Fibroblast of upper back skin (primary cell): ENCODE results near the gene ANP32B.
A peak's percentile ranks its signal among the peaks of the same experiment; 100 is the strongest.

Experiments
- DNase-seq: peaks from one replicate; pipeline ENCODE4 v3.0.0-alpha.2; 2013

Gene ANP32B

DNA sequence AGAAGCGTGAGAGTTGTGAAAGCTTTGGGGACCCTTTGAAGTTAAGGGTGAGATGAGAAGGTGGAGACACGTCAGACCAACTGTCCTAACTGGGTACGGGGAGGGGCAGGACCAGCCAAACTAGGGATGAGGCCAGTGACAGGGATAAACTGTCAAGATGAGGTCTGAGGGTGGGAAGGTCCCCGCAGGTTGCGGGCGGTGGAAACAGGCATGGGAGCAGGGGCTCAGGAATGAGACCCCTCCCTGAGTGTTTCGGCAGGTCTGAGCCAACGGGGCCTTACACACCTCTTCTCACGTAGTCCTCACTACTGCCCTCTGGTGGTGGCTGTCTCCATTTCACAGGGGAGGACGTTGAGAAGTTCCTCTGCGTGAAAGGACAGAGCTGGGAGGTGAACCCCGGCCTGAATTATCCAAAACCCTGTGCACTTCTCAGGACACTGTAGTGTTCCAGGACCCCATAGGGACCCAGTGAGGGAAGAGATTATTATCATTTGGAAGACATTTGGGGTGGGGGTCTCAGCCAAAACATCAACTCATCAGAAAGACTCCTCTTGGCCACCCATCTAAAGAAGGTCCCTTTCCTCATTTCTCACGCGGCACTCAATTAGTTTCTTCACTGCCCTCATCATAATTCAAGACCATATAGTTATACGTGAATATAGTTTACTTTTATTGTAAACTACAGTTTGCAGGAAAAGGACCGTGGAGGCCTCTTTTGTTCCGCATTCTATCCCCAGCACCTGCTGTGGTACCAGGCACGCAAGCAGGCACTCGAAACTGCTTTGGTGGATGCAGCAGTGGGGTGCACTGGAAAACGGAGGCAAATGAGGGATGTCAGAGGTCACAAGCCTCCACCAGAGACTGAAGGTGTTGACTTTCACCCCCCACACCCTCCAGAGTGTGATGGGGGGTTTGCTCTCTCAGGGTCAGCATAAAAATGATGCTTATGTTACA lies 51.7 kb downstream of the ANP32B start:
- peak; percentile 73 for DNase-seq

DNA sequence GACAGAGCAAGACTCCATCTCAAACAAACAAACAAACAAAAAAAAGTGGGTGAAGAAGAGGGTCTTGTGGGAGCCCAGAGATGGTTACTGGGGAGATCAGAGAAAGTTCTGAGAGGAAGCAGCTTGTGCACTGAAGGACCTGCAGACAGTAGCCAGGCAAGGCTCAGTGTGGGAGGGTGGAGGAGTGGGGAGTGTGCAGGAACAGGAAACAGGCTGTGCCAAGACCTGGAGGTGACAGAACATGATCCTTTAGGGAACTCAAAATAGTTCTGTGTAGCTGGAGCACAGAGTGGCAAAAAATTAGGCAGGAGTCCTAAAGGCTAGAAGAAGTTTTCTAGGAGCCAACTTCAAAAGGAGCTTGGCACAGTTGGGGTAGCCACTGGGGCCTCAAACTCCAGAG lies 54.2 kb downstream of the ANP32B start:
- DNase-seq = no peak

- DNase-seq = no peak
These were observed 55.8 kb downstream of the ANP32B start for GRCh38 chr9:98038958-98039357.

- no peak for DNase-seq
These were observed 56.5 kb downstream of the ANP32B start for GRCh38 chr9:98039607-98040017.

- DNase-seq = no peak
These were observed 57.1 kb downstream of the ANP32B start for GRCh38 chr9:98040212-98040611.

DNA sequence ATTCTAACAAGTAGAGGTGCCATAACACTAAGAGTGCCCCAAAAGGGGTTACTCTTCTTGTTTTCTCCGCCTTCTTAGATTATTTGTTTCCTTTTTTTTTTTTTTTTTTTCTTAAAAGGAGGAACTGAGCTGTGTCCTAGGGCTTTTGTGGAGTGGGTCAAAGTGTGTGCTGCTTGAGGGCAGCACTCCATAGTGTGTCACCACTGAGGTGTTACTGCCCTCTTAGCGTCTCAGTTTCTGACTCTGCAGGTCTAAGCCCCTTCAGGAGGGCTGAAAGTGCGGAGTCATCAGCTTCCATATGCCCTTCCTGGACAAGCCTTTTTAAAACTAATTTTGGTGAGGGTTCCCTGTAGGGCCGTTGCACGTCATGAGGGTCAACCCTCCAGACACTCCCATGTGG lies 60.8 kb downstream of the ANP32B start:
- DNase-seq = no peak

DNA sequence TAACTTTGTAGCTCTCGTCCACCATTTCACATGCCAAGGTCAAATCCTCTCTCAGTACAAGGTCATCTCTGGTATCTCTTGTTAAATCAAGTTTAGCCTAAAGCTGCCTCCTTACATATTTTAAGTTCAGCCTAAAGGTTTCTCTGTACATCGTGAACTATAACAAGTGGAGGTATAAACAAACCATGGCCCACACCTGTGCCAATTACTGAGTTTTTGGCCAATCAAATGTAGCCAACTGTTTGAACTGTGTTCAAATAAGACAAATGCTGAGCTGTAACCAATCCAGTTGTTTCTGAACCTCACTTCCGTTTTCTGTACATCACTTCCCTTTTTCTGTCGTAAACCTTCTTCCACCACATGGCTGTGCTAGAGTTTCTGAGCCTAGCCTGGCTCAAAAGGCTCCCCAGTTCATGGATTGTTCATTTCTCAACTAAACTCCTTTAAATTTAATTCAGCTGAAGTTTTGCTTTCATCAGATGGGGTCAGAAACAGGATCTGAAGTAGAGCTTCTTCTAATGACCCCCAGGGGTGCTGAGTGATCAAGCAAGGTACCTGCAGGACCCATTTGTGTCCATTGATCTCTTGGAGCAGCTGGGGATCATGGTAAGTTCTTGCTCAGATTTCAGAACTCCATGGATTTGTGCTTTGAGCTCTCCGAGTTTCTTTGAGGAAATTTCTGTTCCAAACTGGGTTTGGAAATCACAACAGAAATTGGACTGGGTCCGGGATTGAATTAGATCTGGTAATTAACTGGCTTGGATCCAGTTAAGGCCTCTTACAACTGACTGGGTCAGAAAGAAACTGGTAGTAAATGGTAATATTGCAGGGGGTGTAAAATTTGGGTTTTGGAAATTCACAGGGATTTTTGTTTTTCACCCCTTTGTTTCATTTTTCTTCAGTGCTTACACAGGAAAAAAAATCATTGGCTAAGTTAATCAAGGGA lies 62.4 kb downstream of the ANP32B start:
- DNase-seq = no peak

DNA sequence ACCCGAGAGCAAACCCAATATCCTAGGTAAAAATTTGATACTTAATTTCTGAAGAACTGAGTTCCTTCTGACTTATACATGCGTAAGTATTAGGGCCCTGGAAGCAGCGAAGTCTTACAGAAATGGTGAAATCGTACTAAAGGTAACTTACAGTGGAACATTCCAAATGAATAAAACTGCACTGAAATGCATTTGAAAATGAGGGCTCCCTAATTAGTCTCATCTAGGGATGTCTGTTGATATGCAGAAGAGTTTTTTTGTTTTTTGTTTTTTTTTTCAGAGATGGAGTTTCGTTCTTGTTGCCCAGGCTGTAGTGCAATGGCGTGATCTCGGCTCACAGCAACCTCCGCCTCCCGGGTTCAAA lies 63.0 kb downstream of the ANP32B start:
- DNase-seq = no peak

DNA sequence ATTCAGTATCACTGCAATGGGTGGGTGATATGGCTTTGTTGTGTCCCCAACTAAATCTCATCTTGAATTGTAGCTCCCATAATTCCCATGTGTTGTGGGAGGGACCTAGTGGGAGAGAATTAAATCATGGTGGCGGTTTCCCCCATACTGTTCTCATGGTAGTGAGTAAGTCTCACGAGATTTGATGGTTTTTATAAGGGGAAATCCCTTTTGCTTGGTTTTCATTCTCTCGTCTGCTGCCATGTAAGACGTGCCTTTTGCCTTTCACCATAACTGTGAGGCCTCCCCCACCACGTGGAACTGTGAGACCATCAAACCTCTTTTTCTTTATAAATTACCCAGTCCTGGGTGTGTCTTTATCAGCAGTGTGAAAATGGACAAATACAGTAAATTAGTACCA lies 63.9 kb downstream of the ANP32B start:
- no peak for DNase-seq

- DNase-seq = no peak
These were observed 66.3 kb downstream of the ANP32B start for GRCh38 chr9:98049288-98050072.

DNA sequence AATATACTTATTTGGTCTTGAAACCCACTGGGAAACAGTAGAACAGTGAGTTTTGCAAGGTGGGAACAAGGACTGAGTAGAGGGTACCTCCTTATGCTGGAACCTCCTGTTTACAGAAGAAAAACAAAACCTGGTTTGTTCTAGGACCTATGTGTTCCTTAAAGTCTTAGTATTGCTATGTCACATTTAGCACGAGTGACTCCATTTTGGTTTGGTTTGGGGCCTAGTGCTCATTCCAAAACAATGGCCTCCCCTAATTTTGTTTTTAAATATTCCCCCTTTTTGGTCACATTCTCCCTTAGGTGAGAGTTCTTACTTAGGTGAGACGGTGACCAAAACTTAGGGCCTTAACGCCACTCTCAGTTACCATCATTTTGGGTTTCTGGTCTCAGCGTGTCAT lies 67.2 kb downstream of the ANP32B start:
- DNase-seq = no peak

- no peak for DNase-seq
These were observed 71.3 kb downstream of the ANP32B start for GRCh38 chr9:98054376-98054951.

GRCh38 chr9:98056269-98057137 lies 73.4 kb downstream of the ANP32B start, which contains the start of gene NANS:
TSS of gene NANS (plus strand) at chr9:98056732. CDS start at chr9:98056809, 77 bp downstream.
- DNase-seq = peak; percentile 92

- peak; percentile 24 for DNase-seq
These were observed 74.1 kb downstream of the ANP32B start for GRCh38 chr9:98057138-98057799.

DNA sequence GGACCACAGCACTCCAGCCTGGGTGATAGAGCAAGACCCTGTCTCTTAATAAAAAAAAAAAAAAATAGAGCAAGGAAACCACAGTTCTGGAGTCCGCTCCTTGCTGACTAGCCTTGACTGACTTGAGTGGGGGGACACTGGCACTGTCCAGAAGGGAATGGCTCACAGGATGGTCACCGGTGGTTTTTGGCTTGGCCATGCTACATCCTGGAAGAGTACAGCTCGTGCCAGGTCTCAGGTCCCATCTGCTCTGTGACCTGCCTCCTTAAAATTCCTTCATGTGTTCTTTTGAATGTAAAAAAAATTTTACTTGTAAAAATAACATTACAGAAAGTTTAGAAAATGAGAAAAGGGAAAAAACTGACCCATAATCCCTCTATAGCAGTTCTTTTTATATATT lies 79.0 kb downstream of the ANP32B start:
- no peak for DNase-seq

DNA sequence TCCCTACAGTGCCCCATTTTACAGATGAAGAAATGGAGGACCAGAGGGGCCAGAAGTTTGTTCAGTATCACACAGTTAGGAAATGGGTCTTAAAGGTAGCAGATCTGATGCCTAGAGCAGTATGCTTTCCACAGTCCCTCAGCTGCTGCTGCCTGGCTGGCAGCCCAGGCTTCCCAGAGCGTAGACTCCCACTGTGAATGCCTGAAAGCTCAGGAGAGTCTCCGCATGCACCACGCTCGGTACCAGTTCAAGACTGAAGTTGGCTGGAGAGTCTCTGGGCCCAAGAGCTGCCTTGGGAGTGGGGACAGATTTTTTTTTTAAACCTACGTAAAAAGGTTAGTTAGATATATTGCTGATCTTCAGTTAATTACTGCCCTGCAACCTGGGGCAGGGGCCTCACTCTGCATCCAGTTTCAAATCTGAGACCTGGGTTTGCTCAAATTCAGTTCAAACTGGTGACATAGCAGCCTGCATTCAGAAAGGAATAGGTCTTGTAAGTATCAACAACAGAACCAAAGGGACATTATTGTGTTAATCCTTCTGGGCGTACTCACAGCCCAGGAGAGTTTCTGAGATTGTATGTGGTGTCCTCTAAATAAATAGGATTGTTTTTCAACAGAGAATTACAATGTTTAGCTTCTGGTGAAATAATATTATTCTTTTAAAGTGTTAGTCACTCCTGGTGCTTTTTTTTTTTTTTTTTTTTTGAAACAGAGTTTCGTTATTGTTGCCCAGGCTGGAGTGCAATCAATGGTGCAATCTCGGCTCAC lies 81.7 kb downstream of the ANP32B start:
- no peak for DNase-seq
